Measurements from ENCODE around the gene OGT. TPM values are rescaled to one million over a fixed set of nuclear protein-coding genes. Genes with fewer than 3 reads are reported as not detected.
A peak's percentile ranks its signal among the peaks of the same experiment; 100 is the strongest.
"Not testable (repeated sequence)": the region's sequence is repeated elsewhere in the genome, so short reads cannot be mapped to it uniquely, and the experiment has no call there.

Gene OGT
- total RNA-seq, 1 donor from 2014 or later, result 104 TPM

GRCh38 chrX:71579990-71580380 is 47.1 kb downstream of the OGT start:
- no peaks in the 10 kb centered on the region for H3K36me3 ChIP-seq (ENCODE audit: control insufficient read depth, insufficient read depth, low read length)
- no peaks in the 10 kb centered on the region for H3K27me3 ChIP-seq (ENCODE audit: control insufficient read depth, insufficient read depth, low read length)
- TF ChIP-seq CTCF (IDR thresholded peaks at IDR 0.05; ENCODE audit: insufficient read depth, low read length, severe bottlenecking), result no peak
- DNase-seq (ENCODE audit: low read depth) (no peak), FAIRE-seq (no peak)
- H3K4me3 ChIP-seq (ENCODE audit: low read depth, low read length), result no peak overlapping the region

- no peak for DNase-seq (ENCODE audit: low read depth)
- H3K4me3 ChIP-seq (ENCODE audit: low read depth, low read length), result no peak overlapping the region
- H3K36me3 ChIP-seq (ENCODE audit: control insufficient read depth, insufficient read depth, low read length), result no peaks in the 10 kb centered on the region
- no peak for TF ChIP-seq CTCF (IDR thresholded peaks at IDR 0.05; ENCODE audit: insufficient read depth, low read length, severe bottlenecking)
- FAIRE-seq, result no peak
- no peaks in the 10 kb centered on the region for H3K27me3 ChIP-seq (ENCODE audit: control insufficient read depth, insufficient read depth, low read length)
Measured at GRCh38 chrX:71581210-71581609, 48.3 kb downstream of the OGT start.

GRCh38 chrX:71586929-71587328 is 54.0 kb downstream of the OGT start:
- no peaks in the 10 kb centered on the region for H3K27me3 ChIP-seq (ENCODE audit: control insufficient read depth, insufficient read depth, low read length)
- FAIRE-seq (no peak), DNase-seq (ENCODE audit: low read depth) (no peak)
- TF ChIP-seq CTCF (IDR thresholded peaks at IDR 0.05; ENCODE audit: insufficient read depth, low read length, severe bottlenecking), result no peak
- no peaks in the 10 kb centered on the region for H3K36me3 ChIP-seq (ENCODE audit: control insufficient read depth, insufficient read depth, low read length)
- H3K4me3 ChIP-seq (ENCODE audit: low read depth, low read length), result no peak overlapping the region

- H3K36me3 ChIP-seq (ENCODE audit: control insufficient read depth, insufficient read depth, low read length); H3K27me3 ChIP-seq (ENCODE audit: control insufficient read depth, insufficient read depth, low read length); DNase-seq (ENCODE audit: low read depth); H3K4me3 ChIP-seq (ENCODE audit: low read depth, low read length): not testable (repeated sequence)
- FAIRE-seq, result peak; percentile 83
Measured at GRCh38 chrX:71593210-71593609, 60.3 kb downstream of the OGT start.

- DNase-seq (ENCODE audit: low read depth) (no peak), FAIRE-seq (no peak)
- TF ChIP-seq CTCF (IDR thresholded peaks at IDR 0.05; ENCODE audit: insufficient read depth, low read length, severe bottlenecking), result no peak
- Histone ChIP-seq H3K36me3 (ENCODE audit: control insufficient read depth, insufficient read depth, low read length) (peaks cover 3% of the 10 kb centered on the region), H3K27me3 (ENCODE audit: control insufficient read depth, insufficient read depth, low read length) (no peaks in the 10 kb centered on the region), H3K4me3 (ENCODE audit: low read depth, low read length) (no peak overlapping the region)
Measured at GRCh38 chrX:71599965-71600364, 67.1 kb downstream of the OGT start.

GRCh38 chrX:71603618-71604017 is 70.7 kb downstream of the OGT start:
- no peak for TF ChIP-seq CTCF (IDR thresholded peaks at IDR 0.05; ENCODE audit: insufficient read depth, low read length, severe bottlenecking)
- Histone ChIP-seq H3K27me3 (ENCODE audit: control insufficient read depth, insufficient read depth, low read length) (no peaks in the 10 kb centered on the region), H3K36me3 (ENCODE audit: control insufficient read depth, insufficient read depth, low read length) (peaks cover 7% of the 10 kb centered on the region), H3K4me3 (ENCODE audit: low read depth, low read length) (no peak overlapping the region)
- FAIRE-seq (no peak), DNase-seq (ENCODE audit: low read depth) (no peak)
